ENCODE results near the gene ERG.

The ERG gene

GRCh38 chr21:38342739-38343138, 155.5 kb downstream of the ERG start:
- no peaks in the 10 kb centered on the region for H3K9me3 ChIP-seq (ENCODE audit: insufficient read depth, low read depth, low read length)
- H3K79me2 ChIP-seq (ENCODE audit: insufficient read depth, low read length) = no peaks in the 10 kb centered on the region
- no peaks in the 10 kb centered on the region for H3K36me3 ChIP-seq (ENCODE audit: insufficient read depth, low read length)
- no peak overlapping the region for H2AFZ ChIP-seq (ENCODE audit: low read length)
- H3K9ac ChIP-seq (ENCODE audit: low read depth, low read length, poor library complexity, severe bottlenecking) = no peak overlapping the region
- no peaks in the 10 kb centered on the region for H3K9me2 ChIP-seq (replicated peaks; ENCODE audit: low read depth, low read length)
- no peak overlapping the region for H3K4me2 ChIP-seq (ENCODE audit: low read depth, low read length, poor library complexity, severe bottlenecking)
- TF ChIP-seq EZH2phosphoT487 (IDR thresholded peaks at IDR 0.05; ENCODE audit: borderline replicate concordance) (no peak), CTCF (conservative IDR thresholded peaks at IDR 0.05; ENCODE audit: low read length) (no peak)
- H3K27me3 ChIP-seq (ENCODE audit: insufficient read depth, low read length, poor library complexity, severe bottlenecking) = no peaks in the 10 kb centered on the region
- no peaks in the 10 kb centered on the region for H3F3A ChIP-seq (ENCODE audit: low read depth)
- no peaks in the 10 kb centered on the region for H3K4me1 ChIP-seq (ENCODE audit: insufficient read depth, low read length, poor library complexity, severe bottlenecking)
- no peak overlapping the region for H3K4me3 ChIP-seq (ENCODE audit: low read length, poor library complexity, severe bottlenecking)
- H4K20me1 ChIP-seq (ENCODE audit: insufficient read depth, low read length, poor library complexity, severe bottlenecking) = no peaks in the 10 kb centered on the region

GRCh38 chr21:38341546-38342012, 156.7 kb downstream of the ERG start:
- TF ChIP-seq EZH2phosphoT487 (IDR thresholded peaks at IDR 0.05; ENCODE audit: borderline replicate concordance) (no peak), CTCF (conservative IDR thresholded peaks at IDR 0.05; ENCODE audit: low read length) (no peak)
- Histone ChIP-seq H3F3A (ENCODE audit: low read depth) (no peaks in the 10 kb centered on the region), H4K20me1 (ENCODE audit: insufficient read depth, low read length, poor library complexity, severe bottlenecking) (no peaks in the 10 kb centered on the region), H3K79me2 (ENCODE audit: insufficient read depth, low read length) (no peaks in the 10 kb centered on the region), H2AFZ (ENCODE audit: low read length) (no peak overlapping the region), H3K36me3 (ENCODE audit: insufficient read depth, low read length) (no peaks in the 10 kb centered on the region), H3K9me3 (ENCODE audit: insufficient read depth, low read depth, low read length) (no peaks in the 10 kb centered on the region), H3K9me2 (replicated peaks; ENCODE audit: low read depth, low read length) (no peaks in the 10 kb centered on the region), H3K4me1 (ENCODE audit: insufficient read depth, low read length, poor library complexity, severe bottlenecking) (no peaks in the 10 kb centered on the region), H3K9ac (ENCODE audit: low read depth, low read length, poor library complexity, severe bottlenecking) (no peak overlapping the region), H3K4me2 (ENCODE audit: low read depth, low read length, poor library complexity, severe bottlenecking) (no peak overlapping the region), H3K4me3 (ENCODE audit: low read length, poor library complexity, severe bottlenecking) (no peak overlapping the region), H3K27me3 (ENCODE audit: insufficient read depth, low read length, poor library complexity, severe bottlenecking) (no peaks in the 10 kb centered on the region)

GRCh38 chr21:38340131-38340530, 158.1 kb downstream of the ERG start:
- Histone ChIP-seq H3K9me3 (ENCODE audit: insufficient read depth, low read depth, low read length) (no peaks in the 10 kb centered on the region), H3K9me2 (replicated peaks; ENCODE audit: low read depth, low read length) (no peaks in the 10 kb centered on the region), H3K36me3 (ENCODE audit: insufficient read depth, low read length) (no peaks in the 10 kb centered on the region), H2AFZ (ENCODE audit: low read length) (no peak overlapping the region), H3K9ac (ENCODE audit: low read depth, low read length, poor library complexity, severe bottlenecking) (no peak overlapping the region), H3K4me1 (ENCODE audit: insufficient read depth, low read length, poor library complexity, severe bottlenecking) (no peaks in the 10 kb centered on the region), H3F3A (ENCODE audit: low read depth) (no peaks in the 10 kb centered on the region), H3K4me2 (ENCODE audit: low read depth, low read length, poor library complexity, severe bottlenecking) (no peak overlapping the region), H3K4me3 (ENCODE audit: low read length, poor library complexity, severe bottlenecking) (no peak overlapping the region), H4K20me1 (ENCODE audit: insufficient read depth, low read length, poor library complexity, severe bottlenecking) (no peaks in the 10 kb centered on the region), H3K27me3 (ENCODE audit: insufficient read depth, low read length, poor library complexity, severe bottlenecking) (no peaks in the 10 kb centered on the region), H3K79me2 (ENCODE audit: insufficient read depth, low read length) (no peaks in the 10 kb centered on the region)
- TF ChIP-seq CTCF (conservative IDR thresholded peaks at IDR 0.05; ENCODE audit: low read length) = no peak
- TF ChIP-seq EZH2phosphoT487 (IDR thresholded peaks at IDR 0.05; ENCODE audit: borderline replicate concordance) = no peak
